GM23338 (cell line): Measurements from ENCODE around the gene UTP11.
A peak's percentile ranks its signal among the peaks of the same experiment; 100 is the strongest.

Experiments used
- CREB1 ChIP-seq: fragments of 250-450 bp; sonication (Bioruptor Pico); IDR thresholded peaks from 2 replicates; pipeline ENCODE4 v1.5.0; 2020; ENCODE audit warnings: low read depth, mild to moderate bottlenecking, moderate library complexity
- EZH2 ChIP-seq: fragments of 200-600 bp; sonication (generic); IDR thresholded peaks from one replicate; pipeline ENCODE4 v1.8.0; 2017; ENCODE audit warnings: antibody characterized with exemption, mild to moderate bottlenecking, low read depth; ENCODE audit not compliant: unreplicated experiment
- EZH2phosphoT487 ChIP-seq: fragments of 200-600 bp; sonication (generic); IDR thresholded peaks from one replicate; pipeline ENCODE4 v1.8.1; 2018; ENCODE audit warnings: antibody characterized with exemption; ENCODE audit not compliant: unreplicated experiment
- JUNB ChIP-seq: IDR thresholded peaks from one replicate; pipeline ENCODE4 v1.6.1; 2016; ENCODE audit warnings: antibody characterized with exemption; ENCODE audit not compliant: unreplicated experiment
- POLR2AphosphoS5 ChIP-seq: IDR thresholded peaks from 2 replicates; pipeline ENCODE4 v1.6.1; 2016; ENCODE audit warnings: antibody characterized with exemption, low read depth
- TF ChIP-seq, protein P1 (sequence below): IDR thresholded peaks from one replicate; pipeline ENCODE4 v1.6.1; 2018; ENCODE audit warnings: antibody characterized with exemption; ENCODE audit not compliant: unreplicated experiment
- TF ChIP-seq, protein P2 (sequence below), 2 experiments: fragments of 200-600 bp in 1 of 2; sonication (generic) in 1 of 2; conservative IDR thresholded peaks; 2 replicates each; pipeline versions ENCODE4 v1.5.1 to v1.6.1; 2016 to 2017; ENCODE audit warnings: antibody characterized with exemption in 2 of 2, low read depth in 2 of 2, mild to moderate bottlenecking in 2 of 2, moderate library complexity in 1 of 2
- TF ChIP-seq, protein P3 (sequence below): IDR thresholded peaks from 2 replicates; pipeline ENCODE4 v1.6.1; 2016; ENCODE audit warnings: antibody characterized with exemption

DNA sequence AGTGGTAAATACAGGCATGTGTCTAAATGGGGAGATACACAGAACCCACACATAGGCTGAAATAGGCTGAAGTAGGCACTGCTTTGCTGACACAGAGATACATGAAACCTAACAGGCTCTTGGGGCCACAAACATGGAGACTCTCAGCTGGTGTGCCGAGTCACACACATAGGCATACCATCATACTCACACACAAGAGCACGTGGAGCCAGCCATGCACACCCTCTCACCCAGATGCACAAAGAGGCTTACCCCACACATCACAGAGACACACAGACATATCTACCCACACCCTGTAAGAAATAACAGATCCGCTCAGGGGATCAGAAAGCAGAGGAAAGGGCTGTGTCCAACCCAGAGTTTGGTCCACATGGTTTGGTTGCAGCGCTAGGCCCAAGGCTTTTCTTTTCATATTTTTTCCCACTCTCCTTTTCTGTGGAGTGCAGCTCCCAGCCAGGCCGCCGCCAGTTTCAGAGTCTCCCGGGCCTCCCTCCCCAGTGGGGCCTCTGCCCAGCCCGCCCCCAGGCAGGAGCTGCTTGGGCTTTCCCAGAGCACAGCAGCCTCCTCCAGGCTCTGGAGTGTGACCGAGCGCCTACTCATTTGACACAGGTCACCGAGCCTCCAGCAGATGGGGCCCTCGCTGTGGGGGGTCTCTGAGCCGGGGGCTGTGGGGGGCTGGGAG lies 38.0 kb downstream of the UTP11 start:
- TF ChIP-seq, protein P1, sequence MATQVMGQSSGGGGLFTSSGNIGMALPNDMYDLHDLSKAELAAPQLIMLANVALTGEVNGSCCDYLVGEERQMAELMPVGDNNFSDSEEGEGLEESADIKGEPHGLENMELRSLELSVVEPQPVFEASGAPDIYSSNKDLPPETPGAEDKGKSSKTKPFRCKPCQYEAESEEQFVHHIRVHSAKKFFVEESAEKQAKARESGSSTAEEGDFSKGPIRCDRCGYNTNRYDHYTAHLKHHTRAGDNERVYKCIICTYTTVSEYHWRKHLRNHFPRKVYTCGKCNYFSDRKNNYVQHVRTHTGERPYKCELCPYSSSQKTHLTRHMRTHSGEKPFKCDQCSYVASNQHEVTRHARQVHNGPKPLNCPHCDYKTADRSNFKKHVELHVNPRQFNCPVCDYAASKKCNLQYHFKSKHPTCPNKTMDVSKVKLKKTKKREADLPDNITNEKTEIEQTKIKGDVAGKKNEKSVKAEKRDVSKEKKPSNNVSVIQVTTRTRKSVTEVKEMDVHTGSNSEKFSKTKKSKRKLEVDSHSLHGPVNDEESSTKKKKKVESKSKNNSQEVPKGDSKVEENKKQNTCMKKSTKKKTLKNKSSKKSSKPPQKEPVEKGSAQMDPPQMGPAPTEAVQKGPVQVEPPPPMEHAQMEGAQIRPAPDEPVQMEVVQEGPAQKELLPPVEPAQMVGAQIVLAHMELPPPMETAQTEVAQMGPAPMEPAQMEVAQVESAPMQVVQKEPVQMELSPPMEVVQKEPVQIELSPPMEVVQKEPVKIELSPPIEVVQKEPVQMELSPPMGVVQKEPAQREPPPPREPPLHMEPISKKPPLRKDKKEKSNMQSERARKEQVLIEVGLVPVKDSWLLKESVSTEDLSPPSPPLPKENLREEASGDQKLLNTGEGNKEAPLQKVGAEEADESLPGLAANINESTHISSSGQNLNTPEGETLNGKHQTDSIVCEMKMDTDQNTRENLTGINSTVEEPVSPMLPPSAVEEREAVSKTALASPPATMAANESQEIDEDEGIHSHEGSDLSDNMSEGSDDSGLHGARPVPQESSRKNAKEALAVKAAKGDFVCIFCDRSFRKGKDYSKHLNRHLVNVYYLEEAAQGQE = no peak
- TF ChIP-seq, protein P2, sequence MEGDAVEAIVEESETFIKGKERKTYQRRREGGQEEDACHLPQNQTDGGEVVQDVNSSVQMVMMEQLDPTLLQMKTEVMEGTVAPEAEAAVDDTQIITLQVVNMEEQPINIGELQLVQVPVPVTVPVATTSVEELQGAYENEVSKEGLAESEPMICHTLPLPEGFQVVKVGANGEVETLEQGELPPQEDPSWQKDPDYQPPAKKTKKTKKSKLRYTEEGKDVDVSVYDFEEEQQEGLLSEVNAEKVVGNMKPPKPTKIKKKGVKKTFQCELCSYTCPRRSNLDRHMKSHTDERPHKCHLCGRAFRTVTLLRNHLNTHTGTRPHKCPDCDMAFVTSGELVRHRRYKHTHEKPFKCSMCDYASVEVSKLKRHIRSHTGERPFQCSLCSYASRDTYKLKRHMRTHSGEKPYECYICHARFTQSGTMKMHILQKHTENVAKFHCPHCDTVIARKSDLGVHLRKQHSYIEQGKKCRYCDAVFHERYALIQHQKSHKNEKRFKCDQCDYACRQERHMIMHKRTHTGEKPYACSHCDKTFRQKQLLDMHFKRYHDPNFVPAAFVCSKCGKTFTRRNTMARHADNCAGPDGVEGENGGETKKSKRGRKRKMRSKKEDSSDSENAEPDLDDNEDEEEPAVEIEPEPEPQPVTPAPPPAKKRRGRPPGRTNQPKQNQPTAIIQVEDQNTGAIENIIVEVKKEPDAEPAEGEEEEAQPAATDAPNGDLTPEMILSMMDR (conservative IDR thresholded peaks at IDR 0.05; ENCODE audit: low read depth in 2 of 2) = peak in 1 of 2 experiments; percentile 40; a peak in 2 of 4 replicates
- no peak for TF ChIP-seq EZH2
- TF ChIP-seq POLR2AphosphoS5 = no peak
- TF ChIP-seq CREB1 (CRISPR knock-in tag) = no peak
- no peak for TF ChIP-seq JUNB
- TF ChIP-seq, protein P3, sequence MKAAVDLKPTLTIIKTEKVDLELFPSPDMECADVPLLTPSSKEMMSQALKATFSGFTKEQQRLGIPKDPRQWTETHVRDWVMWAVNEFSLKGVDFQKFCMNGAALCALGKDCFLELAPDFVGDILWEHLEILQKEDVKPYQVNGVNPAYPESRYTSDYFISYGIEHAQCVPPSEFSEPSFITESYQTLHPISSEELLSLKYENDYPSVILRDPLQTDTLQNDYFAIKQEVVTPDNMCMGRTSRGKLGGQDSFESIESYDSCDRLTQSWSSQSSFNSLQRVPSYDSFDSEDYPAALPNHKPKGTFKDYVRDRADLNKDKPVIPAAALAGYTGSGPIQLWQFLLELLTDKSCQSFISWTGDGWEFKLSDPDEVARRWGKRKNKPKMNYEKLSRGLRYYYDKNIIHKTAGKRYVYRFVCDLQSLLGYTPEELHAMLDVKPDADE = no peak
- TF ChIP-seq EZH2phosphoT487 = no peak
